Measurements from ENCODE around the gene CLEC16A.

Gene CLEC16A

GRCh38 chr16:11224096-11224893 lies 279.9 kb downstream of the CLEC16A start:
- DNase-seq (ENCODE audit: low spot score): no peak

DNA sequence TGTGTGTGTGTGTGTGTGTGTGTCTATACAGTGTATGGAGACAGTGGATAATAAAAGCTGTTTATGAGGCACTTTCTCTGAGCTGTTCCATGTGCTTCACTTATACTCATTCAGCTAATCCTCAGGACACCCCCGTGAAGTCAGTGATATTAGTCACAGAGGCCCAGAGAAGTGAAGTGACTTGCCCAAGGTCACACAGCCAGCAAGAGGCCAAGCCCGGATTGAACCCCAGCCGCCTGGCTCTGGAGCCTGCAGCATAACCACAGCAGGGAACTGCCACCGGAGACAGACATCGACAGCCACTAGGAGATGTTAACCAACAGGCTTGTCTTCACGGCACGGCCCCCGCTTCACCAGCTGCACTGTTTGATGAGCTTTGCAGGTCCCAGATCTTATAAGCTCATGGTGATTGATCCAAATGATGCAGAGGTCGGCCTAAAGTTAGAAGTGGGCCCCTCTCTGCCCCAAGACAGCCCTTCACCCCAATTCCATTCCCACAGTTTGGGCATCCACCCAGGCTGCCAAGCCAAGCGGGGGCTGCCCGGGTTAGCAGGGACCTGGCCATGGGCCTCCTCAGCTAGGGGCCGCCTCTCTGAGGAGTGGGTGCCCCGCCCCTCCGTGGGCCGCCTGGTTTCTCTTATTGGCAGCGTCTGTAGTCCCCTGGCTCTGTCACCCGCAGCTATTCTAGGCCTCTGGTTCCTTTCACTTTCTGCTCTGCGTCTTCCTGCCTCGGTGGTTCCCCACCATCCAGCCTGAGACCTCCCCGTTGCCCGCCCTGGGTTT lies 280.7 kb downstream of the CLEC16A start:
- DNase-seq (ENCODE audit: low spot score): no peak

GRCh38 chr16:11225677-11226549 lies 281.5 kb downstream of the CLEC16A start:
- no peak for DNase-seq (ENCODE audit: low spot score)

GRCh38 chr16:11229432-11229831 lies 285.1 kb downstream of the CLEC16A start:
- no peak for DNase-seq (ENCODE audit: low spot score)

DNA sequence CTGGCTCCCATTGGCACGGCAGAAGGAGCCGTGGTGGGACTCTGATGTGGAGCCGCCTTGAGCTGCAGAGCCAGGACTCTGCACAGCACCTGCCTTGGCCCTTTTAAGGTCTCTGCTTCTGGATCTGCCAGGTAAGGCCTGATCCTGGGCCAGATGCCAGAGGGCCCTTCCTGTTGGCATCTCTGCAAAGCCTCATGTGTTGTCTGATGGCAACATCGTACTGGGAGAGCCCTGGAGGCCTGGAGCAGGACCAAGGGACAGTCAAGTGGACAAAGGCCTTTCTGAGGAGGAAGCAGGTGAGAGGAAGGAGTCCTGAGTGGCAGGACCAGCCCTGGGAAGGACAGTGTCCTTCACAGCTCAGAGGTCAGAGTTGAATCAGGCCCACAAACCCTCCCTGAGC lies 285.5 kb downstream of the CLEC16A start:
- DNase-seq (ENCODE audit: low spot score): no peak

GRCh38 chr16:11231367-11231970 lies 287.1 kb downstream of the CLEC16A start:
- no peak for DNase-seq (ENCODE audit: low spot score)
